Measurements from ENCODE around the gene GAD2.

Gene GAD2

GRCh38 chr10:26214551-26215395 lies 1.8 kb upstream of the GAD2 start:
- TF ChIP-seq CTCF (conservative IDR thresholded peaks at IDR 0.05; ENCODE audit: low read depth, low read length) = no peak
- no peak overlapping the region for H3K4me3 ChIP-seq (ENCODE audit: low read depth, low read length)
- DNase-seq (ENCODE audit: low read depth) = no peak

- H3K4me3 ChIP-seq (ENCODE audit: low read depth, low read length) = no peak overlapping the region
- no peak for TF ChIP-seq CTCF (conservative IDR thresholded peaks at IDR 0.05; ENCODE audit: low read depth, low read length)
- DNase-seq (ENCODE audit: low read depth) = no peak
Observed at GRCh38 chr10:26215396-26215934, 1.1 kb upstream of the GAD2 start.

GRCh38 chr10:26215935-26216584 lies 514 bp upstream of the GAD2 start:
- no peak overlapping the region for H3K4me3 ChIP-seq (ENCODE audit: low read depth, low read length)

GRCh38 chr10:26217396-26218086 lies 967 bp downstream of the GAD2 start:
- H3K4me3 ChIP-seq (ENCODE audit: low read depth, low read length) = no peak overlapping the region
- no peak for TF ChIP-seq CTCF (conservative IDR thresholded peaks at IDR 0.05; ENCODE audit: low read depth, low read length)
- DNase-seq (ENCODE audit: low read depth) = no peak

More at GRCh38 chr10:26215935-26216584, 514 bp upstream of the GAD2 start:
- no peak for TF ChIP-seq CTCF (conservative IDR thresholded peaks at IDR 0.05; ENCODE audit: low read depth, low read length)
- DNase-seq (ENCODE audit: low read depth) = no peak

GRCh38 chr10:26219676-26220075 lies 3.1 kb downstream of the GAD2 start:
- TF ChIP-seq CTCF (conservative IDR thresholded peaks at IDR 0.05; ENCODE audit: low read depth, low read length) = no peak
- H3K4me3 ChIP-seq (ENCODE audit: low read depth, low read length) = no peak overlapping the region
- no peak for DNase-seq (ENCODE audit: low read depth)

GRCh38 chr10:26220901-26221300 lies 4.3 kb downstream of the GAD2 start:
- no peak overlapping the region for H3K4me3 ChIP-seq (ENCODE audit: low read depth, low read length)
- DNase-seq (ENCODE audit: low read depth) = no peak
- TF ChIP-seq CTCF (conservative IDR thresholded peaks at IDR 0.05; ENCODE audit: low read depth, low read length) = no peak
